Nephron progenitor cell (in vitro differentiated cells): ENCODE data around the gene RBP4.

Experiments
- DNase-seq: peaks from one replicate; pipeline ENCODE4 v3.0.0; 2021
- H3K27ac Mint-ChIP-seq: 2 replicates; pipeline ENCODE4 v1.8.0; 2021; ENCODE audit warnings: mild to moderate bottlenecking, moderate library complexity, mixed read lengths
- H3K27me3 Mint-ChIP-seq: 2 replicates; pipeline ENCODE4 v1.8.0; 2021; ENCODE audit warnings: mild to moderate bottlenecking, low read depth, mixed read lengths; ENCODE audit not compliant: poor library complexity
- H3K36me3 Mint-ChIP-seq: 2 replicates; pipeline ENCODE4 v1.8.0; 2021; ENCODE audit warnings: low read depth, mixed read lengths
- H3K4me1 Mint-ChIP-seq: 2 replicates; pipeline ENCODE4 v1.8.0; 2021; ENCODE audit warnings: mixed read lengths
- H3K4me3 Mint-ChIP-seq: 2 replicates; pipeline ENCODE4 v1.8.0; 2021; ENCODE audit warnings: mild to moderate bottlenecking, moderate library complexity, mixed read lengths
- H3K9me3 Mint-ChIP-seq: 2 replicates; pipeline ENCODE4 v1.8.0; 2021; ENCODE audit warnings: mild to moderate bottlenecking, moderate library complexity, mixed read lengths
- CTCF ChIP-seq: fragments of 200-600 bp; sonication (generic); IDR thresholded peaks from 2 replicates; pipeline ENCODE4 v1.5.0; 2021; ENCODE audit warnings: antibody characterized with exemption

RBP4 gene

GRCh38 chr10:93573924-93574323, 27.1 kb downstream of the RBP4 start:
- H3K27ac Mint-ChIP-seq: no peak overlapping the region
- DNase-seq: no peak
- H3K27me3 Mint-ChIP-seq: peaks cover 80% of the 10 kb centered on the region

GRCh38 chr10:93573051-93573909, 27.8 kb downstream of the RBP4 start:
- H3K4me1 Mint-ChIP-seq: peaks cover 9% of the 10 kb centered on the region
- no peaks in the 10 kb centered on the region for H3K9me3 Mint-ChIP-seq
- TF ChIP-seq CTCF: no peak
- H3K4me3 Mint-ChIP-seq: no peak overlapping the region
- H3K27me3 Mint-ChIP-seq: peaks cover 81% of the 10 kb centered on the region
- no peaks in the 10 kb centered on the region for H3K36me3 Mint-ChIP-seq
- peak overlapping the region; percentile 49 for H3K27ac Mint-ChIP-seq
- no peak for DNase-seq

More at GRCh38 chr10:93573924-93574323, 27.1 kb downstream of the RBP4 start:
- no peak for TF ChIP-seq CTCF
- H3K4me1 Mint-ChIP-seq: peaks cover 8% of the 10 kb centered on the region
- no peaks in the 10 kb centered on the region for H3K9me3 Mint-ChIP-seq
- no peak overlapping the region for H3K4me3 Mint-ChIP-seq
- H3K36me3 Mint-ChIP-seq: no peaks in the 10 kb centered on the region

GRCh38 chr10:93572606-93573005, 28.4 kb downstream of the RBP4 start:
- Mint-ChIP-seq H3K36me3 (no peaks in the 10 kb centered on the region), H3K9me3 (no peaks in the 10 kb centered on the region), H3K4me3 (no peak overlapping the region), H3K27me3 (peaks cover 85% of the 10 kb centered on the region), H3K4me1 (peaks cover 16% of the 10 kb centered on the region), H3K27ac (no peak overlapping the region)
- no peak for TF ChIP-seq CTCF
- DNase-seq: no peak

GRCh38 chr10:93570383-93570782, 30.7 kb downstream of the RBP4 start:
- Mint-ChIP-seq H3K36me3 (no peaks in the 10 kb centered on the region), H3K27ac (no peak overlapping the region), H3K4me3 (no peak overlapping the region), H3K4me1 (peaks cover 27% of the 10 kb centered on the region), H3K9me3 (no peaks in the 10 kb centered on the region), H3K27me3 (peaks cover 95% of the 10 kb centered on the region)
- no peak for DNase-seq
- no peak for TF ChIP-seq CTCF

- Mint-ChIP-seq H3K36me3 (no peaks in the 10 kb centered on the region), H3K4me3 (peak overlapping the region; percentile 83), H3K9me3 (no peaks in the 10 kb centered on the region), H3K27ac (no peak overlapping the region), H3K27me3 (peaks cover 97% of the 10 kb centered on the region), H3K4me1 (peaks cover 20% of the 10 kb centered on the region)
- DNase-seq: no peak
- no peak for TF ChIP-seq CTCF
These were observed 33.0 kb downstream of the RBP4 start for GRCh38 chr10:93568105-93568390.
